HG03558 (cell line): Measurements from ENCODE around the gene PCDH17.

ENCODE experiments used
- ATAC-seq: cut with Tn5 transposase; IDR thresholded peaks from one replicate; pipeline ENCODE4 v1.9.1; 2021; ENCODE audit warnings: moderate number of reproducible peaks; ENCODE audit not compliant: unreplicated experiment; ENCODE audit errors: extremely low read depth

PCDH17 gene

DNA sequence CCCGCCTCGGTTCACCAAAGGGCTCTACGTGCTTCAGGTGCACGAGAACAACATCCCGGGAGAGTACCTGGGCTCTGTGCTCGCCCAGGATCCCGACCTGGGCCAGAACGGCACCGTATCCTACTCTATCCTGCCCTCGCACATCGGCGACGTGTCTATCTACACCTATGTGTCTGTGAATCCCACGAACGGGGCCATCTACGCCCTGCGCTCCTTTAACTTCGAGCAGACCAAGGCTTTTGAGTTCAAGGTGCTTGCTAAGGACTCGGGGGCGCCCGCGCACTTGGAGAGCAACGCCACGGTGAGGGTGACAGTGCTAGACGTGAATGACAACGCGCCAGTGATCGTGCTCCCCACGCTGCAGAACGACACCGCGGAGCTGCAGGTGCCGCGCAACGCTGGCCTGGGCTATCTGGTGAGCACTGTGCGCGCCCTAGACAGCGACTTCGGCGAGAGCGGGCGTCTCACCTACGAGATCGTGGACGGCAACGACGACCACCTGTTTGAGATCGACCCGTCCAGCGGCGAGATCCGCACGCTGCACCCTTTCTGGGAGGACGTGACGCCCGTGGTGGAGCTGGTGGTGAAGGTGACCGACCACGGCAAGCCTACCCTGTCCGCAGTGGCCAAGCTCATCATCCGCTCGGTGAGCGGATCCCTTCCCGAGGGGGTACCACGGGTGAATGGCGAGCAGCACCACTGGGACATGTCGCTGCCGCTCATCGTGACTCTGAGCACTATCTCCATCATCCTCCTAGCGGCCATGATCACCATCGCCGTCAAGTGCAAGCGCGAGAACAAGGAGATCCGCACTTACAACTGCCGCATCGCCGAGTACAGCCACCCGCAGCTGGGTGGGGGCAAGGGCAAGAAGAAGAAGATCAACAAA is 2.6 kb downstream of the PCDH17 start:
- no peak for ATAC-seq

GRCh38 chr13:57634839-57635165 is 3.3 kb downstream of the PCDH17 start:
- no peak for ATAC-seq

DNA sequence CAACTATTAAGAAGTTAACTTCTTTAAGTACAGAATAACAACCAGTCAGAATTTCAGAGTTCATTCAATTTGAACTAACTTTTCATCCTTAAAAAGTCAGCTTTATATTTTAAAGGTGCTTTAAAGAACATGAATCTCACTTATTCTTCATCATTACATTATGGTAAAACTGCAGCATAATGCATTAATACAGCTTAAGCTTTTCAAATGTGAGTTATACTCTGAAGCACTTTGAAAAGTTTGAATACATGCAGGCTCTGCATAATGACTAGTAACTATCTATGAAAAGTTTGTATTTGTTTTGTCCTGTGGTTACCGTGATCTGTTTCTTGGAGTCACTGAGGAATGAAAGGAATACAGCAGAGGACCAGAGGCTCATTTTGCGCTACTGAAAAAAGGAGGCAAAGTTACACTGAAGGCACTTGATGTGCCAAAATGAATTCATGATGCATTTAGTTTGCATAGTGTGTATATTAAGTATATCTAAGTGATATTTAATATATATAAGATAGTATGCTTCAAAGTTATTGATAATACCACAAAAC is 4.1 kb downstream of the PCDH17 start:
- no peak for ATAC-seq

DNA sequence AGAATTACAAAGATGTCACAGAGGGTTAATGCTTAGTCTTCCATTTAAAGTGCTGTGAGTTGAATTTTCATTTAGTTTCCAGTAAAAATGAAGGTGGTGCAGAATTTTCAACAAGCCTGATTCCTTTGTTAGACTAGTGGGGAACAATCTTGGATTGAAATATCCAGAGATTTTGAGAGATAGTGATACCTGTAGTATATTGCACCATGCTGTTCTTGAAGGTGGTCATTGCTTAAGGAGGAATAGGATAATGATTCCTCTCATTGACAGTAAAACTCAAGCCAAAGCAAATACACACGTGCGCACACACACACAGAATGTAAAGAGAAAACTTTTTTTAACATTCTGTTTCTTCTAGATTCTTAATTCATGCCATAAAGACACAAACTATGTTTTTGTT is 5.3 kb downstream of the PCDH17 start:
- no peak for ATAC-seq

DNA sequence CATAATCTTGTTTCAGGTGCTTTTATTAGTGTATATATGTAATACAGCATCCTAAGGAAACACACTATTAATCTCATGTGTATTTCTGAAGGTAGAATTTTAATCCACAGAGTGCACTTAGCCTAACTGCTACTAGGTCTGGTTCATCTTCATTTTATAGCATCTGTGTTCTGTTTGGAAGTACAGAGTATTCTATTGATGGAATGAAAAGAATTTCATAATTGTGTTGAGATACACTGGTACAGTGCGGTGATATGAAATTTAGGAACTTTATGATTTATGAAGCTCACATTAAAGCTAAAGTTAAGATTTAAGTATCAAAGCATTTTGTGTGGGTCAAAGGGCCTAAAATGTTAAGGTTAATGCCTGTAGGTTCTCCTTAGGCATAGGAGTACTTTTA is 6.0 kb downstream of the PCDH17 start:
- ATAC-seq, result no peak

- no peak for ATAC-seq
Observed at GRCh38 chr13:57638186-57638890, 6.8 kb downstream of the PCDH17 start.

GRCh38 chr13:57640607-57641006 is 9.1 kb downstream of the PCDH17 start:
- no peak for ATAC-seq

- ATAC-seq, result no peak
Observed at GRCh38 chr13:57641051-57641450, 9.5 kb downstream of the PCDH17 start.

- no peak for ATAC-seq
Observed at GRCh38 chr13:57644106-57644505, 12.6 kb downstream of the PCDH17 start.

GRCh38 chr13:57653229-57653989 is 21.9 kb downstream of the PCDH17 start:
- no peak for ATAC-seq

GRCh38 chr13:57665481-57665880 is 33.9 kb downstream of the PCDH17 start:
- ATAC-seq, result no peak

DNA sequence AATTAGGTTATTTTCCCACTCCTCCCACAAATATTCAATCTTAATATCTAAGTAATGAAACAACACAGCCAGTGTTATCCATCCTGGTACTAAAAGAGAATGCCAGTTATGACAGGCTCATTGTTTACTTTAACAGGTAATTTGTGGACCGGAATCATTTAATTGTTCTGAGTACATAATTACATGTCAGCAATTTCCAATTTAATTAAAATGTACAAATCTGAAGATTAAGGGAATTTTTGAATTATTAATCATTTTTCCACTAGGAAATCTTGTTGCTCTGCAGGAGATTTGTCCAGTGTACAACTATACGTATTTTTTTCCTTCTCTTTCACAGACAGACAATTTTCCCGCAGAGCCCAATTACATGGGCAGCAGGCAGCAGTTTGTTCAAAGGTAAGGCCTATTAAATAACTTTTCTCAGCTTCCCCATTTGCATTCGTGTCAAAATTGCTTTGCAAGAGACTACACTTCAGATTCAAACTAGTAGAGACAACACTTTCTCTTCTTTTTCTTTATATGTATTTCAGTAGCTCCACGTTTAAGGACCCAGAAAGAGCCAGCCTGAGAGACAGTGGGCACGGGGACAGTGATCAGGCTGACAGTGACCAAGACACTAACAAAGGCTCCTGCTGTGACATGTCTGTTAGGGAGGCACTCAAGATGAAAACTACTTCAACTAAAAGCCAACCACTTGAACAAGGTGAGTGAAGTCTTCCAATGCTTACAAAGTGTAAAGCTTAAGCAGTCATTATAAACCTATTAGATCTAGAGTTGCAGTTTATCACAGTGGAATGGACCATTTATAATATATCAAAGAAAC is 34.8 kb downstream of the PCDH17 start:
- ATAC-seq, result no peak

DNA sequence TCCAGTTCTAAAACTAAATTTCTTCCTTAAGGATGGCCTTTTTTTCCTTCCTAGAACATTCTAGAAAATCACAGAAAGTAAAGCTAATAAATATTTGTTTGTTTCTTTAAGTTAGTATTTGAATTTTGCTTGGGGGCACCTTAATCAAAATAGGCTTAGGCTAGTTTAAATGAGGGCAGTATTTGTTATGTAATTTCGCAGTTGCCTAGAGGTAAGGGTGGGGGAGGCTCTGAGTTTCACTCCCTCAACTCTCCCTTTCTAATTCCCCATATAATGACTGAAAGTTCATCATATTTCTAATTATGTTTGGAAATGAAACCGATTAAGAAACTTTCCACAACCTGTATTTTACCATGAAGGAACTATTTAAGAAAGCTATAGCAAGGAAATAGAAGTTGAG is 40.6 kb downstream of the PCDH17 start:
- no peak for ATAC-seq

DNA sequence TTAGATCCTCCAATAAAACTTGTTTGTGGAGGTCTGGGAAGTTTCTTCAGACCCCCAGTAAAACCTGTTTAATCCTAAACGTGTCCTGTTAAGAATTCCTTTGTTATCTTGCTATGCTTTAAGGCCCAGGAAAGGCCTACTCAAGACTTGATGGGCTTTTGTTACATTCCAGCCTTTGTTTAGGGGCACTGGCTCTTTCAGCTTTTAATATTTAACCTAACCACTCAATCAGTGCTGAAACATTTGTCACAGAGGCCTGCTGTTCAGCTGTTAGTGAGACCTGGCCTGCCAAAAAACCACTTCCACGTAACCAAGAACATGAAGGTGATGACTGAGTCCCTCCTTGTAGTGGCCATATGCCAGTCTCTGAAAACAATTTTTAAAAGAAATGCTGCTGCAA is 41.7 kb downstream of the PCDH17 start:
- no peak for ATAC-seq

DNA sequence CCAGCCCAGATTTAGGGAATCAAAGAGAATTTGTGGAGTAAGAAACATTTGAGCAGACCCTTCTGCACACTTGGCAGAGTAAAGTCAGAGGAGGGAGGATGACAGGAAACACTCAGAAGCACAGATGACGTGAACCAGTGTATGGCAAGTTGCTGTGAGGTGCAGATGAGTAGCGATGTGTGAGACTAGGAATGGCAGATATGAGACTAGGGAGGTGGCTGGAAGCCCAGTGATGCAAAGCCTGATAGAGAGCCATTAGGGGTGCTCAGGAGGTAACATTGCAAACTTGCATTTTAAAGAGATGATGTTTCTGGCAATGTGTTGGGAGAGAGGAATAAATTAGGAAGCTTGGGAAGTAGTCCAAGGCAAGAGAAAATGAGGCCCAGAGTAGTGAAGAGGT is 44.0 kb downstream of the PCDH17 start:
- no peak for ATAC-seq

DNA sequence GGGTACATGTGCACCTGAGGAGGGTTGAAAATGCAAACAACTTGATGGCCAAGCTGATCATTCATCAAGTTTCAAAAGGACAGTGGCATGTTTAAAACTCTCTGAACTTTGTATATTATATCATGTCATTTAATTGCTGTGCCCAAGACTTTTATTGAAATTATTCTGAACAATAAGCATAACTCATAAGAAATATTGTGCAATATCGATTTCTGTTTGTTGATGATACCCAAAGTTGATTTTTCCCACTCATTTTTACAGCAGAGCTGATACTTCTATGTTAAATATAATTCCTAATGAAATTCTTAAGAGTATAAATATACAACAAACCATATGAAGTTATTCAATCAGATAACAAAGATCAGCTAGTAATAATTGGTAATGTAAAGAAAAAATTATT is 49.1 kb downstream of the PCDH17 start:
- ATAC-seq, result no peak

- no peak for ATAC-seq
Observed at GRCh38 chr13:57682128-57682716, 50.7 kb downstream of the PCDH17 start.

GRCh38 chr13:57698851-57699250 is 67.3 kb downstream of the PCDH17 start:
- ATAC-seq, result no peak

DNA sequence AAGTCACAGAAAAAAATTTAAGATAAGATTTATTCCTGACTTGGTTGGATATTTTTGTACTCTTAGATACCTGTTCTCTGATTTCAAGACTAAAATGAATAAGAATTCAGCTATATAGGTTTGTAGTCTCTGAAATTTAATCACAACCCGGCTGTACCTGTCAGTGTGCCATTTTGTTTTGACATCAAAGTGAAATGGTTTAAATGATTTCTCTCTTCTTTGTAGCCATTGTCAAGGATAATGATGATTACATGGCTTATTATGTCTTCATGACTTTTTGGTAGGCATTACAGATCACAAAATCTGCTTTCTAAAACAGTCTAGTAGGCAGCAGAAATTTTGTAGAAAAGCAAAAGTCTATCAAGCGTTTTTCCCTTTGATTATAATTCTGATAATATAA is 72.5 kb downstream of the PCDH17 start:
- no peak for ATAC-seq

DNA sequence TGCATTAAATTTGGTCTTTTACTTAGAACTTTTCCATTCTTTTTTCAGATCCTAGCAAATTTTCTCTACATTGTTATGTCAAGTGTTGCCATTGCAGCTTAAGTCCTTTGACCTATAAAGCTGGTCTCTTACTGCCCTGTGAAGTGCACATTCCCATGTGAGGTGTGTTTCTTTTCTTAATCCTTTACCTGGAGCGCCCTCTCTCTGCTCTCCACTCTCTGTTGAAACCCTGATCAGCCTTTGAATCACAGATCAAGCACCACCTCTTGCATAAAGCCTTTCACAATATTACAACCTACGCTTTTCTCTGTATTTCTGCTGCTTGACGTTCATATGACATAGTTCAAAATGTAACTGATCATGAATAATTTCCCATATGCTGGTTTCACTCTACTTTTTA is 84.8 kb downstream of the PCDH17 start:
- ATAC-seq, result no peak
